ENCODE measurements around the gene FOXL2. TPM values are rescaled to one million over a fixed set of nuclear protein-coding genes. Genes with fewer than 3 reads are reported as not detected.

FOXL2 gene
- total RNA-seq, 1 donor from 2014 or later: not detected

GRCh38 chr3:138921316-138922292, 25.3 kb downstream of the FOXL2 start:
- DNase-seq (ENCODE audit: low spot score): no peak
- no peaks in the 10 kb centered on the region for H3K4me1 ChIP-seq
- Mint-ChIP-seq H3K27ac (no peak overlapping the region), H3K27me3 (ENCODE audit: insufficient read depth, low read depth) (peaks cover 6% of the 10 kb centered on the region), H3K9me3 (no peaks in the 10 kb centered on the region), H3K4me3 (no peak overlapping the region), H3K36me3 (no peaks in the 10 kb centered on the region), H3K4me1 (peaks cover 2% of the 10 kb centered on the region)
- peaks cover 15% of the 10 kb centered on the region for H3K27me3 ChIP-seq
- no peaks in the 10 kb centered on the region for H3K36me3 ChIP-seq
- H3K27ac ChIP-seq: no peak overlapping the region
- no peaks in the 10 kb centered on the region for H3F3A ChIP-seq (ENCODE audit: low read depth)
- H2AFZ ChIP-seq (replicated peaks): no peak overlapping the region
- H3K79me2 ChIP-seq (ENCODE audit: low read depth): no peaks in the 10 kb centered on the region
- no peak overlapping the region for H3K4me3 ChIP-seq
- H3K9me3 ChIP-seq (ENCODE audit: low read depth): no peaks in the 10 kb centered on the region
- H3K4me2 ChIP-seq: no peak overlapping the region
- TF ChIP-seq EZH2 (IDR thresholded peaks at IDR 0.05) (no peak), EZH2phosphoT487 (IDR thresholded peaks at IDR 0.05) (no peak)
- TF ChIP-seq, protein P1, sequence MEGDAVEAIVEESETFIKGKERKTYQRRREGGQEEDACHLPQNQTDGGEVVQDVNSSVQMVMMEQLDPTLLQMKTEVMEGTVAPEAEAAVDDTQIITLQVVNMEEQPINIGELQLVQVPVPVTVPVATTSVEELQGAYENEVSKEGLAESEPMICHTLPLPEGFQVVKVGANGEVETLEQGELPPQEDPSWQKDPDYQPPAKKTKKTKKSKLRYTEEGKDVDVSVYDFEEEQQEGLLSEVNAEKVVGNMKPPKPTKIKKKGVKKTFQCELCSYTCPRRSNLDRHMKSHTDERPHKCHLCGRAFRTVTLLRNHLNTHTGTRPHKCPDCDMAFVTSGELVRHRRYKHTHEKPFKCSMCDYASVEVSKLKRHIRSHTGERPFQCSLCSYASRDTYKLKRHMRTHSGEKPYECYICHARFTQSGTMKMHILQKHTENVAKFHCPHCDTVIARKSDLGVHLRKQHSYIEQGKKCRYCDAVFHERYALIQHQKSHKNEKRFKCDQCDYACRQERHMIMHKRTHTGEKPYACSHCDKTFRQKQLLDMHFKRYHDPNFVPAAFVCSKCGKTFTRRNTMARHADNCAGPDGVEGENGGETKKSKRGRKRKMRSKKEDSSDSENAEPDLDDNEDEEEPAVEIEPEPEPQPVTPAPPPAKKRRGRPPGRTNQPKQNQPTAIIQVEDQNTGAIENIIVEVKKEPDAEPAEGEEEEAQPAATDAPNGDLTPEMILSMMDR (IDR thresholded peaks at IDR 0.05): no peak
- H3K9ac ChIP-seq: no peak overlapping the region
- H4K20me1 ChIP-seq (ENCODE audit: low read depth): no peaks in the 10 kb centered on the region

DNA sequence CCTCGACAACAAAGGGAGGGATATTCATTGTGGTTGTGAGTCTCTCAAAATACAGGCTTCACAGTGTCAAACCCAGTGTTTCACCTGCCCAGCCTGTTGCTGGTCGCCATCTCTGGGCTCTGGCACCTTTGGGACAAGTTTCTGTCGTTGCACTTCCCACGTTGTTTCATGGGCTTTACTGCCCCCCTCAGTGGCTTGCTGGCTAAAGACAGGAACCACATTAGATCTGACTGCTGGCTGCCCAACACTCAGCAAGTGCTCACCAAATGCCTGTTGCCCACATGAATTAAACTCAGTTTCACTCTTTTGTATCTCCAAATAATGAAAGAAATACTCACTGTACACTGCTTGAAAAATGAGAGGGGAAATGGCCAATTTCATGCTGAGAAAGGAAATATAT, 27.6 kb downstream of the FOXL2 start:
- DNase-seq (ENCODE audit: low spot score): no peak
- no peak overlapping the region for H3K27ac ChIP-seq
- H2AFZ ChIP-seq (replicated peaks): no peak overlapping the region
- H3K9me3 ChIP-seq (ENCODE audit: low read depth): no peaks in the 10 kb centered on the region
- H4K20me1 ChIP-seq (ENCODE audit: low read depth): no peaks in the 10 kb centered on the region
- peaks cover 9% of the 10 kb centered on the region for H3K27me3 Mint-ChIP-seq (ENCODE audit: insufficient read depth, low read depth)
- H3K36me3 ChIP-seq: no peaks in the 10 kb centered on the region
- no peaks in the 10 kb centered on the region for H3K4me1 ChIP-seq
- TF ChIP-seq EZH2phosphoT487 (IDR thresholded peaks at IDR 0.05): no peak
- no peak for TF ChIP-seq EZH2 (IDR thresholded peaks at IDR 0.05)
- TF ChIP-seq, protein P1 (IDR thresholded peaks at IDR 0.05): no peak
- H3K9ac ChIP-seq: no peak overlapping the region
- H3K79me2 ChIP-seq (ENCODE audit: low read depth): no peaks in the 10 kb centered on the region
- no peak overlapping the region for H3K27ac Mint-ChIP-seq
- no peak overlapping the region for H3K4me3 ChIP-seq
- H3K4me3 Mint-ChIP-seq: no peak overlapping the region
- no peaks in the 10 kb centered on the region for H3K36me3 Mint-ChIP-seq
- H3K27me3 ChIP-seq: peaks cover 18% of the 10 kb centered on the region
- H3F3A ChIP-seq (ENCODE audit: low read depth): no peaks in the 10 kb centered on the region
- H3K9me3 Mint-ChIP-seq: no peaks in the 10 kb centered on the region
- peaks cover 7% of the 10 kb centered on the region for H3K4me1 Mint-ChIP-seq
- no peak overlapping the region for H3K4me2 ChIP-seq

DNA sequence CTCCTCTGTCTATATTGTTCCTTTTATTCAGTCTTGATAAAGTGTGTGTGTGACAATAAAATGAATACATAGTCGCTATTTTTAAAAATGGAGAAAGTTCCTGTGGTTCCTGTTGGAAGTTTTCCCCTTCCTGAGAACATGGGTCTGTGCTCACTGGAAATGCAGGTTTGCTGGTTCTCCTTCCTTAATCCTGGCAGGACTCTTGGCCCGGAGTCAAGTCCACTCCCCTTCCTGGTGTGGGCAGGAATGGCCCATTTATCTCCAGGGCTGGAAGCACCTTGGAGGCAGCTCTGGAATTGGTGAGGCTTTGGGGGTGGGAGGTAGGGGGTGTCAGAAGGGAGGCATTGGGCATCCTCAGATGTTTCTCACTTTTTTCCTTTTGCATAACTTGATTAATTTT, 30.1 kb downstream of the FOXL2 start:
- TF ChIP-seq, protein P1 (IDR thresholded peaks at IDR 0.05): no peak
- TF ChIP-seq EZH2 (IDR thresholded peaks at IDR 0.05) (no peak), EZH2phosphoT487 (IDR thresholded peaks at IDR 0.05) (no peak)
- Histone ChIP-seq H3K79me2 (ENCODE audit: low read depth) (no peaks in the 10 kb centered on the region), H3K9ac (no peak overlapping the region), H3K27me3 (peaks cover 15% of the 10 kb centered on the region), H3F3A (ENCODE audit: low read depth) (no peaks in the 10 kb centered on the region), H3K4me3 (no peak overlapping the region), H2AFZ (replicated peaks) (no peak overlapping the region), H3K27ac (no peak overlapping the region), H4K20me1 (ENCODE audit: low read depth) (no peaks in the 10 kb centered on the region), H3K4me1 (no peaks in the 10 kb centered on the region), H3K36me3 (no peaks in the 10 kb centered on the region), H3K4me2 (no peak overlapping the region), H3K9me3 (ENCODE audit: low read depth) (no peaks in the 10 kb centered on the region)
- no peaks in the 10 kb centered on the region for H3K36me3 Mint-ChIP-seq
- no peak for DNase-seq (ENCODE audit: low spot score)
- H3K27me3 Mint-ChIP-seq (ENCODE audit: insufficient read depth, low read depth): peaks cover 9% of the 10 kb centered on the region
- H3K9me3 Mint-ChIP-seq: no peaks in the 10 kb centered on the region
- no peak overlapping the region for H3K27ac Mint-ChIP-seq
- H3K4me3 Mint-ChIP-seq: peak overlapping the region; percentile 60
- peaks cover 5% of the 10 kb centered on the region for H3K4me1 Mint-ChIP-seq

Data from neural progenitor cell (in vitro differentiated cells).